A673 (cell line): ENCODE data around the gene S100A5. TPM values are rescaled to one million over a fixed set of nuclear protein-coding genes. Genes with fewer than 3 reads are reported as not detected.

Experiments
- BruUV-seq: library from RNA; stranded (reverse); fragments of 400-500 nt; replicated peaks from 2 replicates; lab custom pipeline; 2021; lab: Mats Ljungman, UMichigan
- CTCF ChIA-PET: fragments of 300-600 bp; sonication (Branson Sonifier 250); formaldehyde crosslinking; loops from one replicate; lab custom pipeline; 2022; ENCODE audit warnings: antibody characterized with exemption; lab: Charles Lee
- POLR2A ChIA-PET: fragments of 300-600 bp; sonication (Branson Sonifier 250); formaldehyde crosslinking; loops from one replicate; lab custom pipeline; 2022; ENCODE audit warnings: antibody characterized with exemption; ENCODE audit not compliant: low non-redundant PET; lab: Charles Lee
- DNase-seq: peaks from one replicate; pipeline ENCODE4 v3.0.0-alpha.2; 2015; ENCODE audit warnings: low spot score
- H3K27ac ChIP-seq: fragments of 200-600 bp; sonication (generic); 2 replicates; pipeline ENCODE4 v1.5.1; 2016; ENCODE audit warnings: mixed run types, low read depth, mild to moderate bottlenecking, mixed read lengths, antibody characterized with exemption, low read length; ENCODE audit not compliant: poor library complexity, severe bottlenecking
- H3K27me3 ChIP-seq: fragments of 200-600 bp; sonication (generic); replicated peaks from 2 replicates; pipeline ENCODE4 v1.6.1; 2017; ENCODE audit warnings: mixed run types, low read depth, mild to moderate bottlenecking, mixed read lengths, antibody characterized with exemption, low read length; ENCODE audit not compliant: insufficient read depth, poor library complexity
- H3K36me3 ChIP-seq: fragments of 200-600 bp; sonication (generic); 2 replicates; pipeline ENCODE4 v1.6.1; 2016; ENCODE audit warnings: mixed run types, mild to moderate bottlenecking, mixed read lengths, antibody characterized with exemption, low read length; ENCODE audit not compliant: insufficient read depth, poor library complexity, severe bottlenecking
- H3K4me1 ChIP-seq: fragments of 200-600 bp; sonication (generic); 2 replicates; pipeline ENCODE4 v1.6.1; 2017; ENCODE audit warnings: mixed run types, mild to moderate bottlenecking, mixed read lengths, antibody characterized with exemption, low read length; ENCODE audit not compliant: insufficient read depth, poor library complexity, severe bottlenecking
- H3K4me3 ChIP-seq: fragments of 200-600 bp; sonication (generic); 2 replicates; pipeline ENCODE4 v1.5.1; 2016; ENCODE audit warnings: low read depth, mixed run types, mild to moderate bottlenecking, mixed read lengths, low read length; ENCODE audit not compliant: poor library complexity, severe bottlenecking
- H3K9me3 ChIP-seq: fragments of 200-600 bp; sonication (generic); 2 replicates; pipeline ENCODE4 v1.6.1; 2016; ENCODE audit warnings: mixed run types, low read depth, mild to moderate bottlenecking, mixed read lengths, antibody characterized with exemption, low read length; ENCODE audit not compliant: poor library complexity, severe bottlenecking
- EZH2 ChIP-seq: fragments of 200-600 bp; sonication (generic); IDR thresholded peaks from 2 replicates; pipeline ENCODE4 v1.6.1; 2017; ENCODE audit warnings: borderline replicate concordance, low read depth, mild to moderate bottlenecking, mixed read lengths, antibody characterized with exemption, low read length; ENCODE audit not compliant: poor library complexity, severe bottlenecking
- intact Hi-C: fragments of 100-400 bp; cut with micrococcal nuclease; formaldehyde crosslinking; loops from one replicate; pipeline ENCODE4 v1.10.0; 2022; ENCODE audit not compliant: unreplicated experiment
- total RNA-seq: library from RNA; stranded (reverse); gene quantifications from 2 replicates; pipeline ENCODE4 v1.2.3, GENCODE V29; 2021
- TF ChIP-seq, protein P1 (sequence below): fragments of 300-800, 200-600 bp; sonication (generic); conservative IDR thresholded peaks from 2 replicates; pipeline ENCODE4 v1.5.1; 2017; ENCODE audit warnings: low read depth, mild to moderate bottlenecking, antibody characterized with exemption, low read length, moderate library complexity, mixed read lengths

Gene S100A5
- total RNA-seq, 1 experiment from 2014 or later = not detected

DNA sequence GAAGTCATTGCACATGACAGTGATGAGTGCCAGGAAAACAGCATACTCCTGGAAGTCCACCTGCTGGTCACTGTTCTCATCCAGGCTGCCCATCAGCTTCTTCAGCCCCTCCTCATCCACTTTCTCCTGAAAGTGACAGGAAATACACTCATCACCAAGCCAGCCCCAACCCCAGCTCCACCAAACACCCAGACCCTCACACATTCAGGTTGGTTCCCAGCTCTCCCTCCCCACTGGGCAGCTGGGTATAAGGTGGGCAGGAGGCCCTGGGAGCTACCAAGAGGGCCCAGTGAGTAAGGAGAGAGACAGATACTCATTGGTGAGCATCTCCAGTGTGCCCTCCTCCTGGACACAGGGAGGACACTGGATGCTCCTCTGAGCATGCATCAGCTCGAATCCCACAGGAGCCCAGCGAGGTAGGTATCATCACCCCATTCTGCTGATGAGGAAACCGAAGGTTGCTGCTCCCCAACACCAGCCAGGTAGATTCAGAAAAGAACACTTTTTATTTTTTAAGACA, 20.8 kb upstream of the S100A5 start:
- intact Hi-C loops = no loop called here
- BruUV-seq = no TSS peak

DNA sequence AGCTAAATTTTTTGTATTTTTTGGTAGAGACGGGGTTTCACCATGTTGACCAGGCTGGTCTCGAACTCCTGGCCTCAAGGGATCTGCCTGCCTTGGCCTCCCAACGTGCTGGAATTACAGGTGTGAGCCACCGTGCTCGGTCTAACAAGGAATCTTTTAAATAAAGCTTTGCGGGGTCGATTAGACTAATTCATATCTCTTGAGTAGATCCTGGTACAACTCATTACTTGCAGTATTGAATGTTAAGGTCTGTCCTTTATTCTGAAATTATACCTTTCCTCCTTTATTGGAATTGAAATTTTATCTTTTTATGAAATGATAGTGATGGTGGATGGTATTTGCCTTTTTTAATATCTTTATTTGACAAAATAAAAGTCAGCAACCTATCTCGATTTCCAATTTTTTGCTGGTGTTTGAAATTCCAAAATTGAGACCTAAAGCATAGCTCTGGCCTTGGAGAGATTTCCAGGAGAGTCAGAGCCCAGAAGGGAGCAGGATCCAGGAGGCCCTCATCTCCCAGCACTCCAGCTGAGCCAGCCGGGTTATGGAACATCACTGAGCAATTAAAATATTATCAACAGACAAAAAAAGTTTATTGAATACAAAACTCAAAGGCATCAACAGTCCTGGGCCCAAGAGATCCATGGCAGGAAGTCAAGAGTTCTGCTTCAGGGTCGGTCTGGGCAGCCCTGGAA, 20.2 kb upstream of the S100A5 start:
- TF ChIP-seq EZH2 = no peak
- TF ChIP-seq, protein P1, sequence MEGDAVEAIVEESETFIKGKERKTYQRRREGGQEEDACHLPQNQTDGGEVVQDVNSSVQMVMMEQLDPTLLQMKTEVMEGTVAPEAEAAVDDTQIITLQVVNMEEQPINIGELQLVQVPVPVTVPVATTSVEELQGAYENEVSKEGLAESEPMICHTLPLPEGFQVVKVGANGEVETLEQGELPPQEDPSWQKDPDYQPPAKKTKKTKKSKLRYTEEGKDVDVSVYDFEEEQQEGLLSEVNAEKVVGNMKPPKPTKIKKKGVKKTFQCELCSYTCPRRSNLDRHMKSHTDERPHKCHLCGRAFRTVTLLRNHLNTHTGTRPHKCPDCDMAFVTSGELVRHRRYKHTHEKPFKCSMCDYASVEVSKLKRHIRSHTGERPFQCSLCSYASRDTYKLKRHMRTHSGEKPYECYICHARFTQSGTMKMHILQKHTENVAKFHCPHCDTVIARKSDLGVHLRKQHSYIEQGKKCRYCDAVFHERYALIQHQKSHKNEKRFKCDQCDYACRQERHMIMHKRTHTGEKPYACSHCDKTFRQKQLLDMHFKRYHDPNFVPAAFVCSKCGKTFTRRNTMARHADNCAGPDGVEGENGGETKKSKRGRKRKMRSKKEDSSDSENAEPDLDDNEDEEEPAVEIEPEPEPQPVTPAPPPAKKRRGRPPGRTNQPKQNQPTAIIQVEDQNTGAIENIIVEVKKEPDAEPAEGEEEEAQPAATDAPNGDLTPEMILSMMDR = no peak
- ChIA-PET POLR2A (no interaction called here), CTCF (no interaction called here)
- no peaks in the 10 kb centered on the region for H3K27me3 ChIP-seq
- H3K27ac ChIP-seq = no peak overlapping the region
- H3K4me1 ChIP-seq = peaks cover 10% of the 10 kb centered on the region
- no peaks in the 10 kb centered on the region for H3K36me3 ChIP-seq
- intact Hi-C loops = no loop called here
- H3K9me3 ChIP-seq = no peaks in the 10 kb centered on the region
- no peak overlapping the region for H3K4me3 ChIP-seq
- DNase-seq = no peak
- no TSS peak for BruUV-seq

More for the DNA sequence above, 20.8 kb upstream of the S100A5 start:
- POLR2A ChIA-PET = no interaction called here
- DNase-seq = no peak
- Histone ChIP-seq H3K9me3 (no peaks in the 10 kb centered on the region), H3K4me3 (no peak overlapping the region), H3K27me3 (no peaks in the 10 kb centered on the region), H3K4me1 (peaks cover 15% of the 10 kb centered on the region), H3K36me3 (no peaks in the 10 kb centered on the region), H3K27ac (no peak overlapping the region)
- TF ChIP-seq, protein P1 = no peak
- no peak for TF ChIP-seq EZH2
- CTCF ChIA-PET = no interaction called here

GRCh38 chr1:153560241-153560640, 19.5 kb upstream of the S100A5 start:
- no TSS peak for BruUV-seq
- intact Hi-C loops = no loop called here
- Histone ChIP-seq H3K4me3 (no peak overlapping the region), H3K9me3 (no peaks in the 10 kb centered on the region), H3K4me1 (peaks cover 8% of the 10 kb centered on the region), H3K27ac (no peak overlapping the region), H3K36me3 (no peaks in the 10 kb centered on the region), H3K27me3 (no peaks in the 10 kb centered on the region)
- no peak for DNase-seq
- ChIA-PET CTCF (no interaction called here), POLR2A (no interaction called here)
- TF ChIP-seq, protein P1 = no peak
- TF ChIP-seq EZH2 = no peak
